NCI-H146 (cell line): ENCODE measurements around the gene LUZP1.

Experiments used
- DNase-seq: peaks from one replicate; lab custom pipeline; 2025; lab: John Stamatoyannopoulos, UW

Gene LUZP1

DNA sequence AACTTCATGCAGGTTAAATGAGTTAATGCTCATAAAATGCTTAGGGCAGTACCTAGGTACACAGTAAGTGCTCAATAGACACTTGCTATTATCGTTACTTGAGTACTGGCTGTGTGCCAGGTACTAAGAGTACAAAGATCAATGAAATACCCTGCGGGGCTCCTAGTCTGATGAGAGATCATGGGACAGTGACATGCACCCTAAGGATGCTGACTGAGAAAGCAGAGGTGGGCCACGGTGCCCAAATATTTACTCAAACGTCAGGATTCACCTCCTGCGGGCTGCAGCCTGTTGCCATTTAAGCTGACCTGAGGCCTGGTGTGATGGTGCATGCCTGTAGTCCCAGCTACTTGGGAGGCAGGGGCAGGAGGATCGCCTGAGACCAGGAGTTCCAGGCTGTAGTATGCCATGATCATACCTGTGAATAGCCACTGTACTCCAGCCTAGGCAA lies 19.8 kb upstream of the LUZP1 start:
- peak; percentile 88 for DNase-seq

GRCh38 chr1:23187637-23188036 lies 19.0 kb upstream of the LUZP1 start:
- DNase-seq: no peak

DNA sequence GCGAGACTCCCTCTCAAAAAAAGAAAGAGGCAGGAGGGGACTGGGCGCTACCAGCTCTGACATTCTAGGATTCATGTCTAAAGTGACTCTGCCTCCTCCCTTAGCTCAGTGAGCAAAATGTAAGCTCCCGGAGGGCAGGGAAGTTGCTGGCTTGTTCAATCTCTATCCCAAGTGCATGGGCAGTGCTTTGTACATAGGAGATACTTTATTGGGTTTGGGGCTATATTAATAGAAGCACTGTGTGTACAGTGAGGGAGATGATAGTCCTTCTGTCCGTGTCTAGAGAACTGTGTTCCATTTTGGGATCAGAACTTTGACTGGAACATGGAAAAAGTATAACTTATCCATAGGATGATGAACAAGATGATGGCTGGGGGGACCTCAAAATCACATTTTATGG lies 16.7 kb upstream of the LUZP1 start:
- no peak for DNase-seq

GRCh38 chr1:23184212-23184934 lies 15.7 kb upstream of the LUZP1 start:
- peak; percentile 47 for DNase-seq

DNA sequence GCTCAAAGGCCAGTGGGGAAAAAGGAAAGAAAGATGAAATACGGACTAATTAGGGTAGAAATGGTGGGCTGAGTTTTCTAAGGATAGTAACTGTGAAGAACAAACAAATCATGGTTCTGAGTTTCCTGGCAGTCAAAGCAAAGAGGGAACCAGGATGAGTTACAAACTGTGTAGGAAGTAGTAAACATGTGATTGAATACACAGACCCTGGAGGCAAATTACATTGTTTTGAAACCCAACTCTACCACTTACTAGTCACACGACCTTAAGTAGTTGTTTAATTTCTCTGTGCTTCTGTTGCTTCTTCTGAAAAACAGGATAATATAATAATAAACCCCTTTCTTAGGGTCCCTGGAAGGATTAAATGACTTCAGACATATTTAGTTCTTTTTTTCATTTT lies 11.2 kb upstream of the LUZP1 start:
- no peak for DNase-seq

- no peak for DNase-seq
Measured at GRCh38 chr1:23178950-23179349, 10.3 kb upstream of the LUZP1 start.

- no peak for DNase-seq
Measured at GRCh38 chr1:23178414-23178813, 9.8 kb upstream of the LUZP1 start.

DNA sequence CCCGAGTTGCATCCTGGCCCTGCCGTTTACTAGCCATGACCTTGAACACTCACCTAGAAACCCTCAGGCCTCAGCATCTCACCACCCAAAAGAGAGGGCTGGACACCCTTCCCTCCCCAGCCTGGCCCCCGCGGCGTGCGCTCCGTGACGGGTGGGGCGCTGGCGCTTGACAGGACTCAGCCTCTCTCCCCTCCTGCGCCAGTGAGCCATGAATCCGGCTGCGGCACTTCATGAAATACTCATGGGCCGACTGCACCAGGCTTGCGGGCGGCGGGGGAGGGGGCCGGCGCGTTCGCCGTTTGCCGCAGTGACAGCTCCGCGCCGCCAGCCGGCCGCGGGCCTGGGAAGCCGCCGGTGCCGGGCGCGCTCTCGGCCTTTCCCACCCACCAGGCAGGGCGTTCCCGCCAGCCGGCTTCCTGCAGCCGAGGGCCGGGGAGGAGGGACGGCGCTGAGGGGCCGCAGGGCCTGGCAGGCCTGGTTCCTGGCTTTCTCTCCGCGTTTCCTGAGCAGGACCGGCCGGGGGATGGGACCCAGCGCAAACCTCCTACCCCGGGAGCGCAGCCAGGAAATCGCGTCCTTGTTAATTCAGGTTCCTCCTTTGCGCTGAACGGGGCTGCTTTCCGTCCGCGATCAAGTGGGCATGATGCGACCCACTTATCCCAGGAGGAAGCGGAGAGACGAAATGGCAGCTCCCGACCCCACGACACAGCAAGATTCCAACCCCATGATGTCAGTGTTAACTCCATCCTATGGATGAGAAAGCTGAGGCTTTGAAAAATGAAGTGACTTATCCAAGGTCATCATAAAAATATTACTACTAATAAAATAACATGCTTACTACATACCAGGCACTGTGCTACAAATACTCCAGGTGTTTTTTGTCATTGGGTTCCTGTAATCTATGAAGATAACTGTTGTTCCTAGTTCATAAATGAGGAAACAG lies 9.1 kb upstream of the LUZP1 start:
- peak; percentile 58 for DNase-seq

DNA sequence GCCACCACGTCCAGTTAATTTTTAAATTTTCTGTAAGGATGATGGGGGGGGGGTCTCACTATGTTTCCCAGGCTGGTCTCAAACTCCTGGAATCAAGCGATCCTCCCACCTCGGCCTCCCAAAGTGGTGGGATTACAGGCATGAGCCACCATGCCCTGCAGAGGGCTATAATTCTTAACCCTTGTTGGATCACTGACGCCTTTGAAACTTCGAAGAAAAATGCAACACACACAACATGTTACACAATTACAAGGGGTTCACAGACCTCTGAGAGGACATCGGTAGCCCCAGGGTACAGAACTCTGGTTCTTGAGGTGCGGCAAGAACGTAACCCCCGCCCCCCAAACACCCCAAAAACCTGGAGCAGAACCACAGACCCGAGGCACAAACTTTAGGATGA lies 8.4 kb upstream of the LUZP1 start:
- DNase-seq: no peak

GRCh38 chr1:23174426-23175110 lies 5.9 kb upstream of the LUZP1 start:
- no peak for DNase-seq

- DNase-seq: no peak
Measured at GRCh38 chr1:23171181-23171755, 2.6 kb upstream of the LUZP1 start.

DNA sequence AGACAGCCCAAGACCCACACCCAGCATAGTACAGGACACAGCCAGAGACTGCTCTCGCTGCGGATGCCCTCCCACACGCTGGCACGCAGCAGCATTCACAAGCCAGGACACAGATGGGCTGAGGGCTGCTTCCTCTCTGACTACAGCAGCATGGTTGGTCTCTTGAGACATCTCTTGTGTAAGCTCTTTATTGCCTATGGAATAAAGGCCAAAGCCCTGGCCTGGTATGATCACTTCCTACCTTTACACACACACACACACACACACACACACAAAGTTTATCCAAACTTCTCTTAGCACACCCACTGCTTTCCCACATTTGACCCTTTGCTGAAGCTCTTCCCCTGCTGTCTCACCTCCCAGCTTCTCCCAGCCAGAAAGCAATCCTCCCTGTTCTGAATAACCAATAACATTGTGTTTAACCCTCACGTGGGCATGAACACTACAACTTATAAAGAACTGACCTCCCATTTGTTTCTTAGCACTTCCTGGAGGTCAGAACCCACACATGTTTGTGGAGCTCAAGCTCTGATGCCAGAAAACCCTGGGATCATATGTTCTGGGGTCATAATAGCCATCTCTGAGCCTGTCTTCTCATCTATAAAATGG lies 1.2 kb upstream of the LUZP1 start:
- DNase-seq: no peak

- DNase-seq: no peak
Measured at GRCh38 chr1:23169195-23169575, 529 bp upstream of the LUZP1 start.

DNA sequence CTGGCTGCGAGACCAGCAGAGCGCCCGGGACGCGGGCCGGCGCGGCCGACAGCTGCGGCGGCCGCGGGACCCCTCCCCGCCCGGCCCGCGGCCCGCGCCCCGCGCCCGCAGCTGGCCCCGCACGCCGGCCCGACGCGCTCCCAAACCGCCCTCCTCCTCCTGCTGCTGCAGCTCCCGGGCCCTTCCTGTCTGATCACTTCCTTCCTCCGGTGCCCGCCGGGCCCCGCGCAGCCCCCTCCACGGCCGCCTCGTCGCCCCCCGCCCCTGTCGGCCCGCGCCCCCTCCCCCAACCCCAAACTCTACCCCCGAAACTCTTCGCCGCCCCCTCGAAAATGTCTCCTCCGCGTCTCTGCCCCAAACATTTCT lies 594 bp downstream of the LUZP1 start:
- DNase-seq: peak; percentile 23

DNA sequence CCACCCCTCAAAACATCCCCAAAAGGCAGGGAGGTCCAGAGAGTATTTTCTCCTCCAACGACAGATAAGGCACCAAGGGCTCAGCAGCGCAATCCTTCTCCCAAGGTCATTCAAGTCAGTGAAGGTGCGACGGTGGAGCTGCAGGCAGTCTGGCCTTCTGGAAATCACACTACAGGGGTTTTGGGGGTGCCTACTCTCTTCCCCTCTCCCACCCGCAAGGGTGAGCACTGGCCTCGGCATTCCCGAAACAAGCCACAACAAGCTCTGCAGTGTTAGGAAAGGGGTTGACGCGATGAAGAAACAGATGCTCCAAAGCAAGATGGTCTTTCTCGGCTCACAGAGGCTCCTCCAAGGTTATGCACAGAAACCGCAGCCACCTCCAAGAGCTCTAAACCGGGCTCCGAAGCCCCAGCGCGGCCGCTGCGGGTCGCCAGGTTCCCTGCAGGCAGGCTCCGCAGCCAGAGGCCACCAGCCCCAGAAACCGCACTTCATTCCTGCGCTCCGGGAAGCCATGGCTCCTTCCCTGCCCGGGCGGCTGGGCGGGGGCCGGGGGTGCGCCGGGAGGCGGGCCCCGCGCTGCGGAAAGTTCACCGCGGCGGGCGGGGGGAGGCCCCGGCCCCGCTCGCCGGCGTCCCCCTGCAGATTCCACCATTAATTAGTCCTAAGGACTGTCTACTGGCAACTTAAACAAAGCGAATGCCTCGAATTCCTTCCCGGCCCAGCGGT lies 1.1 kb downstream of the LUZP1 start:
- DNase-seq: peak; percentile 39

DNA sequence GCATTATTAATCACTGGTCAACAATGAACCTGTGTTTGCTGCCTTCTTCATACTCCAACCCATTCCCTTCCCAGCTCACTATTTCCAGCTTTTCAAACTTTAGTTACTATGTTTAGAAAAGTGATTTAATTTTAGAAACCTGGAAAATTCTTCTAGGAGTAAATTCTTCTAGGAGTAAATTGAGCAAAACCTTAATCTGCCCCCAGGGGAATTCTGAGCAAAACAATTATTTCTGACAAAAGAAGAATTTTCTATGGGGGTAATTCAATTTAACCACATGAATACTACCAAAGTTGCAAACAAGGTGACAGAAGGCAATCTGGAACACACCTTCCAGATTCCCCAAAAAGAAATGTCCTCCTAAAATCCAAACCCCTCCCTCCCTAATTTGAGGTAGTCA lies 1.8 kb downstream of the LUZP1 start:
- no peak for DNase-seq

- DNase-seq: no peak
Measured at GRCh38 chr1:23163395-23163794, 5.3 kb downstream of the LUZP1 start.

DNA sequence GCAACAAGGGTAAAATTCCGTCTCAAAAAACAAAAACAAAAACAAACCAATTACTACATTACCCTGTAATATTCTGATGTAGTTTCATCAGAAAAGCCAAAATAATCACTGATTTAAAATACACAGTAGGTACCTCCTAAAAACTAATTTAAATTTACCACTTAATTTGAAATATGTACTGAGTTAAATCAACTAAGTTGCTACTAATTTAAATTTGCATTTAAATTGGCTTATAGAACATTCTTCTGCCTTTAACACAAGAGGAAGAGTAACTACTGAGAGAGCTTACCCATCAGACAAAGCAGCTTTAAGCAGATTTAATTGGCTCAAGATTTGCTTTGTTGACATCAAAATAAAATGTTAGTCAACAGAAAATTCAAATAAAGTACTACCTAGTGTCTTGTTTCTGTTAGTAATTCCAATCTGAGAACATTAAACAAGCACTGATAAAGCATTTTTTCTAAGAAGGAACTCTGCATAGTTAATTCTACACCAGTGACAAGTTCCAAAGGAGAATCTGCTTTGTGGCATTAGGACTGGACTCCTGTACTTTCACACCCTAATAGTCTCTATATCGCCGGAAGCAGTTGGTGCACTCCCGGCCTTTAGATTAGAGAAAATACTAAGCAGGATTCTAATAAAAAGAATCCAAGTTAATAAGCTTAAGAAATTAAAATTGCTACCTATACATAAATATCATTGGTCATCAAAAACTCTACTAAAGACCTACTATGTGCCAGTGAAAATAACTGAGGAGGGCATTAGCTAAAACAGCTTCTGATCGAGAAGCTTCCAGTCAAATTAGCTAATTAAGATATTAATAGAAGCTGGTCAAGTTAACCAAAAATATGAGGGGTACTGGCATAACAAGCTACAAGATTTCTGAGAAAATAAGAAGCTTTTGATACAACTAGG lies 8.4 kb downstream of the LUZP1 start:
- DNase-seq: no peak

GRCh38 chr1:23156940-23157339 lies 11.7 kb downstream of the LUZP1 start:
- no peak for DNase-seq
